ENCODE measurements around the gene C1orf87. TPM values are rescaled to one million over a fixed set of nuclear protein-coding genes. Genes with fewer than 3 reads are reported as not detected.

The C1orf87 gene
- total RNA-seq, 4 donors from 2014 or later: 0.40 TPM; not detected in 3

GRCh38 chr1:59945790-59946189 is 127.8 kb downstream of the C1orf87 start:
- no peaks in the 10 kb centered on the region for H3K27me3 ChIP-seq
- no peaks in the 10 kb centered on the region for H3K36me3 ChIP-seq
- in situ Hi-C loops (cut with MboI; ENCODE audit: low pct_ligation_motif_present in 1 of 4, low pct_unique_long_range_greater_than_20kb in 1 of 4, low sequenced_read_pairs in 3 of 4) (loop anchor here in 2 of 4 donors (10.0 to 25.0 kb wide), 2 partner anchors 61 to 1208 kb away; no protein-coding TSS in a partner anchor), intact Hi-C loops (cut with DNase I; ENCODE audit: low total_unique reads) (loop anchor here (5.0 kb wide), 1 partner anchor 63 kb away; no protein-coding TSS in a partner anchor)
- DNase-seq: no peak
- H3K9me3 ChIP-seq: no peaks in the 10 kb centered on the region
- no peak overlapping the region for H3K4me3 ChIP-seq
- WGBS, 2 donors (ENCODE audit: low coverage in 1 of 2): 20 to 33% methylated on average over 1 of the region's 1 CpG
- H3K4me1 ChIP-seq: no peaks in the 10 kb centered on the region
- TF ChIP-seq POLR2A (IDR thresholded peaks at IDR 0.05) (no peak), POLR2AphosphoS5 (IDR thresholded peaks at IDR 0.05) (no peak), CTCF (IDR thresholded peaks at IDR 0.05) (no peak), EP300 (IDR thresholded peaks at IDR 0.05; ENCODE audit: low read depth) (no peak)
- H3K27ac ChIP-seq: no peak overlapping the region

Small RNAs within 50 kb of the gene (small RNA-seq; reads per million reads assigned to genes)
- 0 reads per million in 4 donors for gene RN7SL475P

Other genes with a start within 250 kb of the C1orf87 start
- 10 to 100 TPM; 21.7 to 61.9 (median 42.5) TPM for gene CYP2J2, start 147.0 kb downstream of the C1orf87 start, total RNA-seq

All from transverse colon (tissue), 4 donors.